Bronchial smooth muscle cell (primary cell): ENCODE measurements around the gene DAPK1. TPM values are rescaled to one million over a fixed set of nuclear protein-coding genes. Genes with fewer than 3 reads are reported as not detected.

Source experiments
- total RNA-seq: library from RNA; depleted of rRNA; stranded (reverse); fragments of >200 nt; gene quantifications from 2 replicates; pipeline ENCODE4 v1.2.1, GENCODE V29; 2014

The DAPK1 gene
- 0.32 and 1.0 TPM in 2 replicates for total RNA-seq

DNA sequence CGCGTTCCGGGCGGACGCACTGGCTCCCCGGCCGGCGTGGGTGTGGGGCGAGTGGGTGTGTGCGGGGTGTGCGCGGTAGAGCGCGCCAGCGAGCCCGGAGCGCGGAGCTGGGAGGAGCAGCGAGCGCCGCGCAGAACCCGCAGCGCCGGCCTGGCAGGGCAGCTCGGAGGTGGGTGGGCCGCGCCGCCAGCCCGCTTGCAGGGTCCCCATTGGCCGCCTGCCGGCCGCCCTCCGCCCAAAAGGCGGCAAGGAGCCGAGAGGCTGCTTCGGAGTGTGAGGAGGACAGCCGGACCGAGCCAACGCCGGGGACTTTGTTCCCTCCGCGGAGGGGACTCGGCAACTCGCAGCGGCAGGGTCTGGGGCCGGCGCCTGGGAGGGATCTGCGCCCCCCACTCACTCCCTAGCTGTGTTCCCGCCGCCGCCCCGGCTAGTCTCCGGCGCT, at the start of gene DAPK1:
TSS of gene DAPK1 (plus strand) at position 264 of the 442 bp plus-strand sequence. CDS start 1,211 bp downstream, outside the sequence.

GRCh38 chr9:87725900-87726709, 228.4 kb downstream of the DAPK1 start, which contains the start of gene CTSL:
Gene CTSL (plus strand): TSS chr9:87726119. CDS start chr9:87727604, 1,485 bp downstream.

Other genes with a start within 250 kb of the DAPK1 start
- 596 and 746 TPM in 2 replicates for gene CTSL, start 228.3 kb downstream of the DAPK1 start, total RNA-seq